Middle frontal gyrus (tissue), 1 donor: ENCODE measurements around the gene ABCF1.
"Not testable (repeated sequence)": the region's sequence is repeated elsewhere in the genome, so short reads cannot be mapped to it uniquely, and the experiment has no call there.

ENCODE experiments used
- DNase-seq: peaks from one replicate; pipeline ENCODE4 v3.0.0-alpha.2; 2015; ENCODE audit warnings: low spot score; ENCODE audit errors: extremely low spot score

ABCF1 gene

GRCh38 chr6:30557683-30557981 lies 13.6 kb upstream of the ABCF1 start:
- DNase-seq = no peak

- no peak for DNase-seq
Observed at GRCh38 chr6:30560930-30561329, 10.3 kb upstream of the ABCF1 start.

GRCh38 chr6:30562470-30563425 lies 8.5 kb upstream of the ABCF1 start:
- no peak for DNase-seq

- no peak for DNase-seq
Observed at GRCh38 chr6:30564114-30564513, 7.1 kb upstream of the ABCF1 start.

GRCh38 chr6:30565772-30566171 lies 5.5 kb upstream of the ABCF1 start:
- DNase-seq = no peak

- DNase-seq = no peak
Observed at GRCh38 chr6:30568245-30568644, 3.0 kb upstream of the ABCF1 start.

GRCh38 chr6:30570263-30570662 lies 979 bp upstream of the ABCF1 start:
- DNase-seq = no peak

GRCh38 chr6:30570740-30571074 lies 535 bp upstream of the ABCF1 start:
- DNase-seq = no peak

- DNase-seq = no peak
Observed at GRCh38 chr6:30571762-30572082, 480 bp downstream of the ABCF1 start.

- no peak for DNase-seq
Observed at GRCh38 chr6:30572148-30572547, 906 bp downstream of the ABCF1 start.

GRCh38 chr6:30573113-30573512 lies 1.9 kb downstream of the ABCF1 start:
- no peak for DNase-seq

GRCh38 chr6:30578051-30578450 lies 6.8 kb downstream of the ABCF1 start:
- DNase-seq = no peak

GRCh38 chr6:30583921-30584320 lies 12.7 kb downstream of the ABCF1 start:
- no peak for DNase-seq

GRCh38 chr6:30589754-30590358 lies 18.6 kb downstream of the ABCF1 start:
- DNase-seq = no peak

- DNase-seq = no peak
Observed at GRCh38 chr6:30590509-30590908, 19.3 kb downstream of the ABCF1 start.

- no peak for DNase-seq
Observed at GRCh38 chr6:30591008-30591407, 19.8 kb downstream of the ABCF1 start.

- no peak for DNase-seq
Observed at GRCh38 chr6:30592287-30592686, 21.0 kb downstream of the ABCF1 start.

GRCh38 chr6:30597315-30598144 lies 26.3 kb downstream of the ABCF1 start:
- DNase-seq = not testable (repeated sequence)

GRCh38 chr6:30598912-30599624 lies 27.8 kb downstream of the ABCF1 start:
- no peak for DNase-seq

- no peak for DNase-seq
Observed at GRCh38 chr6:30599625-30600324, 28.5 kb downstream of the ABCF1 start.

- no peak for DNase-seq
Observed at GRCh38 chr6:30600451-30600961, 29.3 kb downstream of the ABCF1 start.
